Myocyte (in vitro differentiated cells): ENCODE data around the gene PTCH2. TPM values are rescaled to one million over a fixed set of nuclear protein-coding genes. Genes with fewer than 3 reads are reported as not detected.
"Not testable (repeated sequence)": the region's sequence is repeated elsewhere in the genome, so short reads cannot be mapped to it uniquely, and the experiment has no call there.

Experiments used
- DNase-seq: peaks from one replicate; pipeline ENCODE4 v3.0.0-alpha.2; 2012; ENCODE audit warnings: low read depth
- total RNA-seq: library from RNA; depleted of rRNA; stranded (reverse); fragments of >200 nt; gene quantifications from 2 replicates; pipeline ENCODE4 v1.2.3, GENCODE V29; 2014

PTCH2 gene
- total RNA-seq, 1 donor from 2014 or later = 0.51 TPM

DNA sequence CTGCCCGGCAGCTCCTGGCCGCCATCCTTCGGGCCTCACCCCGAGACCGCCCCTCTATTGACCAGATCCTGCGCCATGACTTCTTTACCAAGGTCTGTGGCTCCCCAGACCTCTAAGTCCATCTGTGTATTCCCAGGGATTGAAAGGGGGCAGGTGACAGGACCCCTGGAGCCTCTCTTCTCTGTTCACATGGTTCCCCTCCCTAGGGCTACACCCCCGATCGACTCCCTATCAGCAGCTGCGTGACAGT lies 40.1 kb downstream of the PTCH2 start:
- no peak for DNase-seq

DNA sequence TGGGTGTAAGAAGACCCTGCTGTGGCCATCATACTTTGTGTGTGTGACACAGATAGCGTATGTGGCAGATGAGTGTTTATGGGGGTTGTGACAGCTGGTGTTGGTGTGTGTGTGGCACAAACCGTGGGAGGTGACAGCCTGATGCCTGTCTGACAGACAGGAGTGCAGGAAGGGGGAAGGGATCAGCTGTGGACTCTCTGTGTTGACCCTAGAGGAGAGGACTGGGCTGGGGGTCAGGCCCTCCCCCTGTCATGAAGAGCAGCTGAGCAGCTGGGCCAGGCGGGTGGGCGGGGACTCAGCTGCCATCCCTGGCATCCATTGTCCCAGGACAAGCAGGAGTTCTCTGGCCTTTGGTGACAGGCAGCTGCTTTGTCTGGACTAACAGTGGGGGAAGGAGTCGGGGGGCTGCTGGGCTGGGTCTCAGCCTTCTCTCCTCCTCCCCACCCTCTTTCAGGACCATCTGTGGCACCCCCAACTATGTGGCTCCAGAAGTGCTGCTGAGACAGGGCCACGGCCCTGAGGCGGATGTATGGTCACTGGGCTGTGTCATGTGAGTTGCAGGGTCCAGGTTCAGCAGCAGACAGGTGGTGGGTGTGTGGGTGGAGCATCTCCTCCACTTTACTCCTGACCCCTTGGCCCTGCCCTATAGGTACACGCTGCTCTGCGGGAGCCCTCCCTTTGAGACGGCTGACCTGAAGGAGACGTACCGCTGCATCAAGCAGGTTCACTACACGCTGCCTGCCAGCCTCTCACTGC lies 40.6 kb downstream of the PTCH2 start:
- DNase-seq = peak; percentile 95

- no peak for DNase-seq
Observed at GRCh38 chr1:44801491-44802305, 41.4 kb downstream of the PTCH2 start.

DNA sequence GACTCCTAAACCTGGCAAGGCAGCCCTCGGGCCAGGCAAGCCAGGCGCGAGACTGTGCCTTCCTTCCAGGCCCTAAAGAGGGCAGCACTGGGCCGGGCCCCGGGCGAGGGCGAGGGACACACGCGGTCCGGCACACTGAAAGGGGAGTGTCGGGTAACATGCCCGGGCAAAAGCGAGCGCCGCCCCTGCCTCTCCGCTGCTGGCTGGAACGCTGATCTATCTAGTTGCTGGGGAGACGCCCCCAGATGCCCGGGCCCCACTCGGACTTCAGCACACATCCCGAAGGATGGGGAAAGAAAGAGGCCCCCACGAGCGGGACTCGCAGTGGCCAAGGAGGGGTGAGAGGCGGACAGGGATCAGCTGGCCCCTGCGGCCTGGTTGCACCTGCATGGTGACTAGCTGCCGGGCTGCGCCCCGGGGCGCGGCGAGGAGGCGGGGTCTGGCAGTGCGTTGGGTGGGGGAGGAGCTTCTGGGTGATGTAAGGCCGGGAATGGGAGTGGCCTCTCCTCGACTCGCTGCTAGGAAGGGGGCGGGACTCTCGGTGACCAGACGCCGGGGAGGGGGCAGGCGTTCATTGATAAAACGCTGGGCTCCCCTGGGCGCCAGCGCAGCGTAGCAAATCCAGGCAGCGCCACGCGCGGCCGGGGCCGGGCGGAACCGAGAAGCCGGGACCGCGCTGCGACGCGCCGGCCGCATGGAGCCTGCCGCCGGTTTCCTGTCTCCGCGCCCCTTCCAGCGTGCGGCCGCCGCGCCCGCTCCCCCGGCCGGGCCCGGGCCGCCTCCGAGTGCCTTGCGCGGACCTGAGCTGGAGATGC lies 43.1 kb downstream of the PTCH2 start, which contains the start of gene PLK3:
Gene PLK3, plus strand, starts transcription at position 608 of the 815 bp plus-strand sequence. Its CDS starts 87 bp downstream, at position 695.
- DNase-seq = peak; percentile 98

- no peak for DNase-seq
Observed at GRCh38 chr1:44798481-44799365, 44.3 kb downstream of the PTCH2 start.

- not testable (repeated sequence) for DNase-seq
Observed at GRCh38 chr1:44797886-44798285, 45.2 kb downstream of the PTCH2 start.

GRCh38 chr1:44792736-44793502 lies 50.1 kb downstream of the PTCH2 start:
- DNase-seq = no peak

DNA sequence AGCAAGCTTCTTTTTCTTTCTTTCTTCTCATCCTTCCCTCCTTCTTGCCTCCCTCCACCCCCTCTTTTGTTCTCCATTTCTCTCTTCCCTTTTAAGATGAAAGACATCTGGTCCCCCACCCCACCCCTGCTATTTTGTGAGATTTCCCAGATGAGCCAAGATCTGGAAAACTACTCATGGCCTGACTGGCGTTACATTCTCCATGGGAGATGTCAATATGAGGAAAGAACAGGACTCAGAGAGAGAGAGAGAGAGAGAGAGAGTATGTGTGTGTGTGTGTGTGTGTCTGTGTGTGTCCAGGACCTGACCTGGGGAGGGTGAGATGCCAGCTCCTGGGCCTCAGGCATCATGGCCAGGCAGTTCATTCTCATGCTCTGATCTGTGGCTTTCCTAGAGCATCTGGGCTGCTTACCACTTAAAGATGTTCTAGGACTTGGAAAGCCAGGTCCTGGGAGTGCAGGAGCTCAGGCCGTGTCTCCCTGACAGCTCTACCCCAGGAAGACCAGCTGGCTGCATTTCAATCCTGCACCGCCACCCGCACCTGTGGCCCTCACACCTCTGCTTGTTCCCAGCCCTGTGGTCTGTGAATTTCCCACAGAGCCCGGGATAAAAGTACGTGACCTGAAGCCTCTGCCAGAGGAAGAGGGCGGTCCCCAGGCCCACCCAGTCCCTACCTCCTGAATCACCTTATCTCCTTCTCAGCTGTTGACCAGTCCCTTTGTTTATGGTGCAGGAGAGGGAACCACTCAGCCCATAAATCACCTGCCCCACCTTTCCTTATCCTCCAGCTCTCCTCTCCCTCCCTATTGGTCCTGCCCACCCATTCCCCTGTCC lies 51.9 kb downstream of the PTCH2 start:
- DNase-seq = no peak

GRCh38 chr1:44788120-44788860 lies 54.8 kb downstream of the PTCH2 start, which contains the start of gene BEST4:
Gene BEST4, minus strand, starts transcription at chr1:44788170. Its CDS starts 465 bp downstream, at chr1:44787705.
- DNase-seq = no peak

GRCh38 chr1:44787506-44787905 lies 55.5 kb downstream of the PTCH2 start:
- DNase-seq = no peak

DNA sequence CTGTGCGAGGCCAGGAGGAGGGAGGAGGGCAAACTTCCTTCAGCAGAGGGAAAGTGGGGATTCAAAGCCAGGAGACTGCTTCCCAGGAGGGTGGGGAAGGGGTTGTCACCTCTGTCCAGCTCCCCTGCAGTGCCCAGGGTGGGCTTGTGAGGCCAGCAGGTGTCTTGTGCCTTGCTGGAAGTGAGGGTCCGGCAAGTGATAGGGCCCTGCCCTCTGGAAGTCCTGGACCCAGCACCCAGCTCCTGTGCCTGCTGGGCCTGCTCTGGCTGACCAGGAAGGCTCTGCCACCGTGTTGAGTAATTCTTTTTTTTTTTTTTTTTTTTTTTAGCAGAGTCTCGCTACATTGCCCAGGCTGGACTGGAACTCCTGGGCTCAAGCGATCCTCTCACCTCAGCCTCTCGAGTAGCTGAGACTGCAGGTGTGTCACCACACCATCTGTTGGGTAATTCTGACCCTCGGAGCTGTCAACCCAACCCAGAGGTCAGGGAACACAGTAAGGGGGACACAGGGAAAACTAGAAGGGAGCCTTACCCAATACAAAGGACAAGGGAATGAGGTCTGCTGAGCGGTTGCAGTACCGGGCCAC lies 56.1 kb downstream of the PTCH2 start:
- no peak for DNase-seq

- DNase-seq = peak; percentile 41
Observed at GRCh38 chr1:44786138-44786840, 56.8 kb downstream of the PTCH2 start.

DNA sequence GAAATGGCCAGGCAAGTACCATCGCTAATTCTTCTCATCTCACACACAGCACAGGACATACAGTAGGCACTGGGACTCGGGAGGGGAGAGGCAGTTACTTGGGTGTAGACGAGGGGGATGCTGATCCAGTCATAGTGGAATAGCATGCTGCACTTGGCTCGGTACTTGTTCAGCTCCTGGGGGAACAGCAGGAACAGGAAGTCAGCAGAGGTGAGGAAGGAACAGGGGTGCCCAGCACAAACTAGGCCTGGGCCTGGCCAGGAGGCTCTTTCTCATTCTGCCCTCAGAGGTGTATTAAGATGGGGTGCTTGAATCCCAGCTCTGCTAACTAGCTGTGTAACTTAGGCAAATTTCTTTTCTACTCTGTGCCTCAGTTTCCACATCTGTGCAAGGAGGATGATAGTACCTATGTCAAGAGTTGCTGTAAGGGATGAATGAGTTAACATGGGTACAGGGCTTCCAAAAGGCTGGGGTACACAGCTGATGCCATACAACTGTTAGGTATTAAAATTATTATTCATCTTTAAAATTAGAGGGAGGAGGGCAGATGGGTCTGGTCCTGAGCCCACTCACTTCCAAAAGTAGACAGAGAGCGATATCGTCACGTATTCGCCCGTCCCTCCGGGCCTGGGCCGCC lies 57.4 kb downstream of the PTCH2 start:
- no peak for DNase-seq

GRCh38 chr1:44785029-44785380 lies 58.0 kb downstream of the PTCH2 start:
- DNase-seq = no peak

DNA sequence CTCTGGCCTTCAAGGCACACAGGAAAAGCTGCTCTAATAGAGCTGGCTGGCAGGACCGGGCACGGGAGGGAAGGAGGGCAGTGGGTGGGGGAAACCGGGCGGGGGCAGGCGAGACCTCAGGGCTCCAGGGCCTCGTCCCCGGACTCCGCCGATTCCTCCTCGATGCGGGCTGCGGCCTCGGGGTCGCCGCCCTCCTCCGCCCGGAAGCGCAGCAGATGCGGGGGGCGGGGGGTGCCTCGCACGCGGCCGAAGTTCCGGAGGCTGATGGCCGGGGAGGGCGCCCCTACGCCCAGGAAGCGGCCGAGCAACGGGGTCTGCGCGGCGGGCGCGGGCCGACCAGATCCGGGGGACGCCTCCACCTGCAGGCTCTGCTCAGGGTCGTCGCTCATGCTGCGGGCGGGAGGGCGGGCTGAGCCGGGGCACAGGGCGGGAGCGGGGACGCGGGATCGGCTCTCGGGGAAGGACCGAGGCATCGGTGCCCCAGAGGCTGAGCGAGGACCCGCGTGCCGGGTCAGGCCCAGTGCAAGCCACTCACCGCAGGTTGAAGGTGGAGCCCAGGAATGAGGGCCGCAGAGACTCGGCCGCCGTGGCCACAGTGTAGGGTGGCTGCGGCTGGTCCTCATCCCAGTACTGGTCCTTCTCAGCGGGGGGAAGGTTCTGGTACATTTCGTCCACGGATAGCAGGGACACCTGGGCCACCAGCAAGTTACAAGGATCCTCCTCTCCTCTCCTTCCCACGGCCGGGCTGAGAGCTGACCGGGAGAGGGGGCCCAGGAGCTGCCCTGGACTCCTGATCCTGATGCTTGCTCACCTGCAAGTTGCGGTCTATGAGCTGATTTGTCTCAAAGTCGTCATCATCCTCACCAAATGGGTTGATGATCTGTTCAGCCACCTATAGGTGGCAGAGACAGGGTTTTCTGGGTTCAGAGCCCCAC lies 58.7 kb downstream of the PTCH2 start:
- DNase-seq = no peak

- no peak for DNase-seq
Observed at GRCh38 chr1:44783697-44784093, 59.4 kb downstream of the PTCH2 start.
